GM18867 (cell line): ENCODE data around the gene MTFR1L.
A peak's percentile ranks its signal among the peaks of the same experiment; 100 is the strongest.

Source experiments
- ATAC-seq: cut with Tn5 transposase; IDR thresholded peaks from one replicate; pipeline ENCODE4 v1.9.1; 2021; ENCODE audit warnings: mild to moderate bottlenecking, moderate library complexity; ENCODE audit not compliant: unreplicated experiment

MTFR1L gene

DNA sequence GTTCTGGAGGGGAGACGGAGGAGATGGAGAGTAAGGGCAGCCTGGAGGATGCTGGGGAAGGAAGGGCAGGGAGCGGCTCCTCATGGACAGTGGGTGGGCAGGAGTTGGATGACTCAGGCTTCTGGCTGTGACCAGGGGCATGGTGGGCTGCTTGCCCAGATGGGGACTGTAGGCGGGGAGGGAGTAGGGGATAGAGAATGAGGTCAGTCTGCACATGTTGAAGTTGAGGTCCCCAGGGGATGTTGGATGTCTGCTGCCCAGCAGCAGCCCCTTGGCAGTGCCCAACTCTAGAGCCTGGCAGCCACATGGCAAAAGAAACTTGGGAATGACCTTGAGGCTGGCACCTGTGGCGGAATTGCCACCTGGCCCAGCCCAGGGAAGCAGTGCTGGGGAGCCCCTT is 13.3 kb upstream of the MTFR1L start:
- ATAC-seq = no peak

DNA sequence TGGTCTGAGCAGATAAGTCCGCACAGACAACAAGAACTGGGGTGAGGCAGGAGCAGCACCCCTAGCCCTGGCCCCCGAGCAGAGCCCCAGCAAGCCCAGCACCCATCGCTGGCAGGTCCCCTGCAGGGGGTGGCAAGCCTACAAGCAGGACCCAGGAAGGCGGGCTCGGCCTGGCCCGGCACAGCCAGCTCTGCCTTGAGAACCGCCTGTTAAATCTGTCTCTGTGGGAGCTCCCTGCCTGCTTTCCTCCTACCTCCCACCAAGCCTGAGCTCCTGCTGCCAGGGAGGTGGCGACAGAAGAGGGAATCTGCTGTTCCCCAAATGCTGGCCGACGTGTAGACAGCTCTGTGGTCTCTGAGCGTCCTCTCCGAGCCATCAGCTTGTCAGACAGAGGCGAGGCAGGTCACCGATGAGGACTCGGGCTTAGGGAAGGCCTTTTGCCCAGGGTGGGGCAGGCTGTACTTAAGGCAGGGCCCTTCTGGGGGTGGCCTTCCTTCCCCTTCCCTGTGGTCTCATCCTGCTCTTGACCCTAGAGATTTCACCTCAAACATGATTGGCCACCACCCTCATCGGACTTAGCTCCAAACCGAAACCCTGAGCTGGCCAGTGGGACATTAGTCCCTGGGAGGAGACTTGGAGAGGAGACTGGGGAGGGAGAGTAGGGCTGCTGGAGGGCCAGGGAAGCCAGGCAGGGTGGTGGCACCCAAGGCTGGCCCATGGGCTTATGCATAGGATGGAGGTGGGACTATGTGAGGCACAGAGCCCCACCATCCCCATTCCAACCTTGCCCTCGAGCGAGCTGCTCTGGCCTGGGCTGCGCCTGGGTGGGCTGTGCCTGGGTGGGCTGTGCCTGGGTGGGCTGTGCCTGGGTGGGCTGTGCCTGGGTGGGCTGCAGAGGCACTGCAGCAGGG is 12.0 kb upstream of the MTFR1L start:
- ATAC-seq = no peak

DNA sequence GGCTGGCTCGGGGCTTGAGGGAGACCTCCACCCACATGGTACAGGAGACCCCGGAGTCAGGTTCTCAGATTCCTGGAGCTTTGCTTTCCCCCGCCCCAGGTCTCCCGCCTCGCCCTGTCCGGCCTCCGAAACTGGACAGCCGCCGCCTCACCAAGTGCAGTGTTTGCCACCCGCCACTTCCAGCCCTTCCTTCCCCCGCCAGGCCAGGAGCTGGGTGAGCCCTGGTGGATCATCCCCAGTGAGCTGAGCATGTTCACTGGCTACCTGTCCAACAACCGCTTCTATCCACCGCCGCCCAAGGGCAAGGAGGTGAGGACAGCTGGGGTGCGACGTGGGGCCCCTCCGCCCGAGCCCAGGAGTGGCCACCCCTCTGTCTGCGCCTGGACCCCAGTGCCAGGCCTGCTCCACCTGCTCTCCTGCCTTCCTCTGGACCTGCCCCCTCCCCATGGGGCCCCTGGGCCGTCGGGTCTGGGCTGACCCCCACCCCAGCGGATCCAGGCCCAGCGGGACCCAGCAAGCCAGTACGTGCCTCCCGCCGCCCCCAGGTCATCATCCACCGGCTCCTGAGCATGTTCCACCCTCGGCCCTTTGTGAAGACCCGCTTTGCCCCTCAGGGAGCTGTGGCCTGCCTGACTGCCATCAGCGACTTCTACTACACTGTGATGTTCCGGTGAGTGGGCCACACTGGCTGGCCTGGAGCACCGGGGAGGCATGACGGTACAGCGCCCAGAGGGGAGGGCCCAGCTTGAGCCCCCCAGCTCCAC is 11.1 kb upstream of the MTFR1L start:
- ATAC-seq = no peak

DNA sequence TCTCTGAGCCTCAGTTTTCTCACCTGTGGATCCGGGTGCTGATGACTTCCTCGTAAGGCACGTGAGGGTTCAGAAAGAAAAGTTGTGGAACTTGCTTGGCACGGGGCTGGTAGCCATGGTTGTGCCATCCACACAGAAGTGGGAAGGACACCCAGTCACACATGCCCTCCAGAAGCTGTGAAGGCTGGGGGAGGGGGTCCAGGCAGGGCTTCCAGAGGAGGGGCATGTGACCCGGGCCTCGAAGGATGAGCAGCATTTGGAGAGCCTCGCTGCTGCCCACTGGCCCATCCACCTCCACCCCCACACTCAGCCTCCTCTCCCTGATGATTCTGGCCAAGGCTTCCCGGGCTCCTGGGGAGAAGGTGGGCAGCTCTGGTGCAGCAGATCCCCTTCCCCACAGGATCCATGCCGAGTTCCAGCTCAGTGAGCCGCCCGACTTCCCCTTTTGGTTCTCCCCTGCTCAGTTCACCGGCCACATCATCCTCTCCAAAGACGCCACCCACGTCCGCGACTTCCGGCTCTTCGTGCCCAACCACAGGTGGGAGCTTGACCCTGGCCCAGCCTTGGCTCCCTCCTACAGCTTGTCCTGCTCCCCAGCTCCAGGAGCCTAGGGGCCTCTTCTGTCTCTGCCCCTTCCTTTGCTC is 10.3 kb upstream of the MTFR1L start:
- ATAC-seq = no peak

DNA sequence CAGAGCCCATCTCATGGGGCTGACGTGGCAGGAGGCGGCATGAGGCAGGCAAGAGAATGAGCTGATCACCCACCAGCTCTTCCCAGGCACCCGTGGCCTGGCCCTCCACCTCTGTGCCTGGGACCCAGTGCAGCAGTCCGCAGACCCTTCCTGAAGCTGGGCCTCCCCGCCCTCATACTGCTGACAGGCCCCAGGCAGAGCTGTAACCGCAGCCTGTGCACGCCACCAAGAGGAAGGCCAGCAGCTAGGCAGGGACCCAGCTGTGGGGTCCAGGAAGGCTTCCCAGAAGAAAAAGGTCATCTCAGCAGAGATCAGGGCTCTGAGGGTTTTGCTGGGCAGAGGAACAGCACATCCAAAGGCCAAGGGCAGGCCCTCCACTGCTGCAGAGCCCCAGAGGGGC is 9.8 kb upstream of the MTFR1L start:
- ATAC-seq = no peak

DNA sequence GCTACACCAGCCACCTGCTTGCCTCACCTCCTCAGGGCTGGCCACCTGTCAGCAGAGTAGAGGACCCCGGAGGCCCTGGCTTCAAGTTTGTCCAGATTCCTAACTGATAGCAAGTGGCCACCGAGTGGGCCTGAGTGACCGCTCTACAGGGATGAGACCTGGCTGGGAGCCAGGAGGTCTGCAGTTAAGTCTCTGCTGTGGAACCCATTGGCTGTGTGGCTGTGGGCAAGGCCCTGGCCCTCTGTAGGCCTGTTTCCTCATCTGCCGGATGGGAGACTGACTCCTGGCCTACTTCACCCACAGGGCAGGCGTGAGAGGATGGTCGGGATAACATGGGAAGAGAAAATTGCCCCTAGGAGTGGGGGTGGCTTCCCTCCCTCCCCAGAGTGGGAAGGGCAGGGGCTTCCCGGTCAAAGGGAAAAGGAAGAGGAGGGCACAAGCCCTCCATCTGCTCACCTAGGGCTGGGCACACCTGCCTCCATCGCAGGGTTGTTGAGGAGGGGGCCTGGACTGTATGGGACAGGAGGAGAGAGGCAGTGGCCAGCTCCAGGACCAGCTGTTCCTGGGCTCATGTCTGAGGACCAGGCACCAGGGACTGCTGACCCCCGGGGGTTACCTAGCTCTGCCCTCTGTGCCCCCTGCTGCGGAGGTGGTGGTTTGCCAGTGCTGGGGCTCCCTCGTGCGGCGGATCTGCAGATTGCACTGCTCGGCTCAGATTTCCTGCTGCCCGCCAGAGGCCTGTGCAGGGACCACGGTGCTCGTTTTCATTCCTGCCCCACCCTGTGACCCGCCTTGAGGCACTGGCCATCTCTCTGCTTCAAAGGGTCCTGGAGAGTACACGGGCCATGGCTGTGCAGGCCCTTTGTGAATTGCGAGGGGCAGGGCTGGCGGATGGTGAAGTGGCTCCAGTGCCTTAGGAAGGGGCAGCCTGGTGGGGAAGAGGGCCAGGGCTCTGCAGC is 9.1 kb upstream of the MTFR1L start:
- ATAC-seq = no peak

DNA sequence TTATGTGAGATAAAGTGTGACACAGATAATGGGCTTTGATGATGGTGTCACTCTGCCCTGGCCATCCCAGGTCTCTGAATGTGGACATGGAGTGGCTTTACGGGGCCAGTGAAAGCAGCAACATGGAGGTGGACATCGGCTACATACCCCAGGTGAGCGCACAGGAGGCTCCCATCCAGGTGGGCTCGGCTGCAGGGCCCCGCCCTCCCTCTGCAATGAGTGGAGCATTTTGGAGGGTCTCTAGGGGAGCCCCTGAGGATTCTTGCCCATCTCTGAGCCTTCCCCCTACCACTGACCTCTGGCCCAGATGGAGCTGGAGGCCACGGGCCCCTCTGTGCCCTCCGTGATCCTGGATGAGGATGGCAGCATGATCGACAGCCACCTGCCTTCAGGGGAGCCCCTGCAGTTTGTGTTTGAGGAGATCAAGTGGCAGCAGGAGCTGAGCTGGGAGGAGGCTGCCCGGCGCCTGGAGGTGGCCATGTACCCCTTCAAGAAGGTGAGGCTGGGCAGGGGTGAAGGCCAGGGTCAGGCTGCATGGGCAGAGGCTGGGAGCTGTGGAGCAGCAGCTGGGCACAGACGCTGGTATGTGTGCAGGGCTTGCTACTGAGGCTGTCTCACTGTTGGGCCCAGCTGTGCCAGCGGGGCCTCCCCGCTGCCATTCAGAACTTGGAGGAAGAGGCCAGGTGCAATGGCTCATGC is 8.2 kb upstream of the MTFR1L start:
- no peak for ATAC-seq

DNA sequence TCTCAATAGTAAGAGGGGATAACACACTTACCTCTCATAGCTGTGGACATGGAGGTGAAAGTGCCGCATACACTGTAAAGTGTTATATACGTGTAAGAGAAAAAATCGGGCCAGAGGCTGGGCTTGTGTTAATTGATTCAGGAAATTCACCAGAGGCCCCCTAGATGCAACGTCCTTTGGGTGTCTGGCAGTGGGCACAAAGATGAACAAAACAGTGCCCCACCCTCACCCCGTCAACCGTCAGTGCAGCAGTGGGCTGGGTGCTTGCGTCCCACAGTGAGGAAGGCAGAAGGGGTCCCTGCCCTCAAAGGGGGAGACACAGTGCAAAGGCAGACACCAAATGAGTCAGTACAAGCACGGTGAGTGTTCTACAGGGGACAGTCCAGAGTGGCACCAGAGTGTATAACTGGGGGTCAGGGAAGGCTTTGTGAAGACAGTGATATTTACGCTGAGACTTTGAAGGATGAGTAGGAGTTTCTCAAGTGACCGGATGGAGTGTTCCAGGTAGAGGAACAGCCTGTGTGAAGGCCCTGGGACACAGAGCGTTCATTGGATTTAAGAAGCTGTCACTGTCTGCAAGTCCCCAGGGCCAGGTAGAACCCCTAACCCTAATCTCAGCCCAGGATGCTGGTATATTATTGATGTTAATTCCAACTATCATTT is 6.6 kb upstream of the MTFR1L start:
- ATAC-seq = no peak

DNA sequence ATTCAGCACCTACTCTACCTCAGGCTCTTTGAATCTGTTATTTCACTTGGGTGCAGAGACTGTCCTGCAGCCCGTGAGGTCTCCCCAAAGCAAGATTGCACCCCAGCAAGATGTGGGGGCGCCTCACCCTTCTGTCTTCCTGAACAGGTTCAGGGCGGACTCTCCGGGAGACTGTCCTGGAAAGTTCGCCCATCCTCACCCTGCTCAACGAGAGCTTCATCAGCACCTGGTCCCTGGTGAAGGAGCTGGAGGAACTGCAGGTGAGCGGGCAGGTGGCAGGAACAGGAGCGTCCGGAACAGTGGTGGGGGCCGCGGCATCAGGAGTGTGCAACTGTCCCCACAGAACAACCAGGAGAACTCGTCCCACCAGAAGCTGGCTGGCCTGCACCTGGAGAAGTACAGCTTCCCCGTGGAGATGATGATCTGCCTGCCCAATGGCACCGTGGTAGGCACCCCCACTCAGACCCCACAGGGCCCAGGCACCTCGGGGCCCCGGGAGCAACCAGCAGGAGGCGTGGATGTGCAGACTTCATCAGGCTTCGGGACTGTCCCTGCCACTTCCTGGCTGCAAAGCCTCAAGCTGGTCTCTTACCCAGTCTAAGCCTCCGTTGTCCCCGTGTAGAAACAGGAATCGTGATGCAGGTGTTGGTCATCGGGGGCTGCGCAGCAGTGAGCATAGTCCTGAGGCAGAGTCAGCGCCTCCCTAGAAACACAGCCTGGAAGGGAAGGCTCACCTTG is 5.9 kb upstream of the MTFR1L start:
- ATAC-seq = no peak

DNA sequence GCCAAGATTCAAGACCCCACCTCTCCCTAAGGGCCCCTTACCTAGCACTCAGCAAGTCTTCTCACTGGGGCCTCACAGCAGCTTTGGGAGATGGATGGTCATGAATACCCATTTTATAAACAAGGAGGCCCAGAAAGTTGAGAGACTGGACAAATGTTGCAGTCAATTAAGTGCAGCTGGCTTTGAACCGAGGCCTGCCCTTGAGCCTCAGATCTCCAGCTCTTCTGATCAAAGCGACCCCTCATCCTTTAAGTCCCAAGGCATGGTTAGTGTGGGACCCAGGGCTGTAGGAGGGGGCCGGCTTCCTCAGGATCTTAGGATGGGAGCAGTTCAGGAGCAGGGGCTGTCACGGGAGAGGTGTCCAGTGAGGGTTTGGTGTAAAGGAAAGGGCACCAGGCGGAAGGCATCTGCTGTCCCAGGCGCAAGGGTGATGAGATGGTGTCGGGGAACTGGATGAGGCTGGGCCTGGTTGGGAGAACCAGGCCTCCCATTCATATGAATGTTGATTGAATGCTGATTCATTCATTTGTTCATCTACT is 5.1 kb upstream of the MTFR1L start:
- ATAC-seq = no peak

DNA sequence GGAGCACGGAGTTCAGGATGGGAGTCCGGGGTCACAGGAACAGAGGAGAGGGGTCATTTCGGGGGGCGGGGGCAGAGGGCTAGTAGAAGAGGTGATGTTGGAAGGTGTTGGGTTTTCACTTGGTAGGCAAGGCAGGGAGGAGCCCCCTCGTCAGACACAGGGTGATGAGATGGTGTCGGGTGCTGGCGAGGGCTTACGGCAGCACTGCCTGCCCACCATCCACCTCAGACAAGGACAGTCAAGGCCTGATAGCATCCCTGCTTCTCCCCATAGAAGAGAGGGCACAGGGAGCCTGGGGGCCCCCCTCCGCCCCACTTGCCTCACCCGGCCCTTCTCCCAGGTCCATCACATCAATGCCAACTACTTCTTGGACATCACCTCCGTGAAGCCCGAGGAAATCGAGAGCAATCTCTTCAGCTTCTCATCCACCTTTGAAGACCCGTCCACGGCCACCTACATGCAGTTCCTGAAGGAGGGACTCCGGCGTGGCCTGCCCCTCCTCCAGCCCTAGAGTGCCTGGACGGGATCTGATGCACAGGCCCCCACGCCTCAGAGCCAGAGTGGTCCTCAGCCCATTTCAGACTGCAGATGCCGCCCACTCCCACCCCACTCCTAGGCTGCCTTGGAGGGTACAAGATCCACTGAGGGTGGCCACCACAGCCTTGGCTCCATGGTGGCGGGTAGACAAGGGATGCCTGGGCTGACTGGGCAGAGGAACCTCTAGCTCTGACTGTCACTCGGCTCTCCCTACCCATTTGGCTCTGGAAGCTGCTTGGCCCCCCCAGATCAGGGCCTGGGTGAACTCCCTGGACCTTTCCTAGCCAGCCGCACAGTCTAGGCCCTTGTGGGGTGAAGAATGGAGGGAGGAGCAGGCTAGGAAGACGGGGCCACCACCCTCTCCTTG is 4.3 kb upstream of the MTFR1L start:
- no peak for ATAC-seq

DNA sequence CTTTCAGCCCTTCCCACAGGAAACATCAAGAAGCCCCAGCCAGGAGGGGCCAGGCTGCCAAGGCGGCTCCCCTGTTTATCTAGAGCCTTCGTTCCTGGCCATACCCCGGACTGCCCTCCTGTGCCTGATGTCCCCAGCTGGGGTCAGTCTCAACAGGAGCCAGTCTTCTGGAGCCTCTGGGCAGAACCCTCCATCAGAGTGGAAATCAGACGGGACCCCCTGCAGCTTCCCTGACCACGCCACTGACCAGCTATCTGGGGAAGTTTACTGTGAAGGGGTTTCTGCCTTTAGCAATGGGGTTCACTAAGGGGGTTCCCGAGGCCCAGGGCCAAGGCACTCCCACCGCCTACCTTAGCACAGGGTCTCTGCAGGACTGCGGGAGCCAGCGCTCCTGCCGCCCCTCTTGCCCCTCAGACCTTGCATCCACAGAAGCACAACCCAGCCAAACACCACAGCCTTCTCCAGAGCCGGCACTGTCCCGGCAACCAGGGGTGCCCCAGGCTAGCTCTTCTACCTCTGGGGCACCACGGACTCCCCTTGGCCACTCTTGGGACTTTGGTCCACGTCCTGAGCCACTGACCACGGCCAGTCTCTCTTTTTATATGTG is 3.5 kb upstream of the MTFR1L start:
- no peak for ATAC-seq

DNA sequence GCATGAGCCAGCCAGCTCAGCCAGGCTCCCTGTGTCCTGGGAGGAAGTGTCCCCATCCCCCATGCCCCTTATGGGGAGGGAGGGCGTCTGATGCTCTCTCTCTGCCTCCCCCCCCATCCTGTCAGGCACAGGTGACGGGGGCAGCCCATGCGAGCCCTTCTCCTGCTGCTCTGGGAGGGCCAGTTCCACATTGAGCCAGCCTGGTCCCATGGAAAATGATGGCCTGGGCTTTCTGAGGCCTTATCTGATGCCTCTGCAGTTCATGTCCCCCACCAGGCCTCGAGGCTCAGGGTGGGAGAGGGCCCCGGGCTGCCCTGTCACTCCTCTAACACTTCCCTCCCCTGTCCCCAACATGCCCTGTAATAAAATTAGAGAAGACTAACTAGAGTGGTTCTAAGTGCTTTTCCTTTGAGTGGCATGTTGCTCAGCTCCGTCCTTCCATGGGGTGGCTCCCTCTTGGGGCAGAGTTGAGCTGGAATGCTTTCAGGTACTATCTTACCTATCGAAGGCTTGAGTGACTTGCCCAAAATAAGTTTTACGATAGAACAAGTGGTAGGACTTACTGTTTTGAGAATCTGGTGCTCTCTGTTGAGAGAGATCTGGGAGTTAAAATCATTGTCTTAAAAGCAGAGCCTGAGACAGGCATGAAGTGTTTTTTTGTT is 1.8 kb upstream of the MTFR1L start:
- ATAC-seq = no peak

DNA sequence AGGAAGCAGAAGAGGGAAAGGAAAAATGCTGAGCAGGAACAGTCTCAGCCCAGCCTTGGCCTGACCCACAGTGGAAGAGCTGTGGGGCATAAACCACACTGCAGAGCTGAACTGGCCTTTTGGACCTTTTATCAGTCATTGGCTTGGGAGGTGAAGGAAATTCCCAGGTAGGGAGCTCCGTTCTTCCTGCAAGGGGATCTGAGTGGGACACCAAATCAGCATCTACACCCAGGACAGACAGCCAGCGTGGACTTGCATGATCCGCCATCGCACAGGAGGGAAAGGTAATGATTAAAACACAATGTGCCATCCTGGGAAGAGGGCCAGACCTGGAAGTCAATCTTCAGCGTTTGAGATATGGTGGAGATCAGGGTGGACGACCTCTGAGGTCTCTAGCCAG is 1.2 kb upstream of the MTFR1L start:
- no peak for ATAC-seq

DNA sequence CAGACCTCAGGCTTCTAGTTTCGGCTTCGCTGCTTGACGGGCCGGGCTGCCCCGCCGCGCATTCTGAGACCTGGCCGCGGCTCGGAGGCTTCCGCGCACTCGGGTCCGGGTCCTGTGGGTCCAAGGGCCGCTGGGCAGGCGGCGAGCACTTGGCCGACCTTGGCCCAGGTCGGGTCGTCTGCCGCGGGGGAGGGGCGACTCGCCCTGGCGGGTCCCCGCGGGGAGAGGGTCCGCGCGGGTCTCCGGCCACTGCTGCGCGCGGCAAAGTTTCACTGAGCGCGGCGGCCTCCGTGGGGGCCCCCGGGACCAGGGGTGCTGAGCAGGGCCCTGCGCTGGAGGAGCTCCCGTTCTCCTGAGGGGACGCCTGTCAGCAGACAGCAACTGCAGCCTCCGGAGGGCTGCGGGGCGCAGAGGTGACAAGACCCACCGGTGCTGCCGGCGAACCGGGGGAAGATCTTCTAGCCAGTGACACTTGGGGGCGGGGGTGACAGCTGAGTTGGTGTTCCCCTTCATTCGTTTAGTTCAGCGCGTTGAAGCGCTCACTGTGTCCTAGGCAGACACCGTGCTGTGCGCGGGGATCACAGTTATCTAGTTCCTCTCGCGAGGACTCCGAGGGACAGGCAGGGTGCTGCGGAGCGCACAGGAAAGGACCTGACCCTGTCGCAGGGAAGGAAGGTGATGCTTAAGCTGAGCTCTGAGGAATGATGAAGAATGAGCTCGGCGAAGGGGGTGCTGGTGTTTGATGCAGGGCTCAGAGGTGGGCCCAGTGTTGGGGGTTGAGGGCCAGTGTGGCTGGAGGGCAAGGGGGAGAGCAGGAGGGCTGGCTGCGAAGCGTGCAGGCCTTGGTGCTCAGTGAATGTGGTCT is 725 bp downstream of the MTFR1L start:
- ATAC-seq = peak; percentile 43

DNA sequence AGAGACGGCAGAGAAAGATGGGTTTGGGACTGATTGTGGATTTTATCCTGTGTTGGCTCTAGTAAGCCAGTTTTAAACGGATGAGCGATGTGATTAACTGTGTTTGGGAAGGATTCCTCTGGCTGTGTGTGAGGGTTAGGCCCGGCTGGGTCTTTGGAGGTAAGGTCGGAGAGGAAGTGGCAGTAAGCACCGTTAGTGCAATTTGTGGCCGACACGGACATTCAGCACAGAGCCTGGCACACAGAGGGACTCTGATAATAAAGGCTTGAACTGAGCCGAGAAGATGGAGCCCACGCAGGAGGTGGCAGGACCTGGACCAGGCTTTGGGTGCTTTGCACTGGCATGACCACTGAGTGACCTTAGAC is 1.3 kb downstream of the MTFR1L start:
- no peak for ATAC-seq
